Measurements from ENCODE around the gene AP1S1. TPM values are rescaled to one million over a fixed set of nuclear protein-coding genes. Genes with fewer than 3 reads are reported as not detected.

AP1S1 gene
- total and polyA plus RNA-seq, 2 of the 13 experiments (the other 11 are each of a cell fraction or from before 2014, with no cell fraction given) = 57.5 to 68.1 TPM

DNA sequence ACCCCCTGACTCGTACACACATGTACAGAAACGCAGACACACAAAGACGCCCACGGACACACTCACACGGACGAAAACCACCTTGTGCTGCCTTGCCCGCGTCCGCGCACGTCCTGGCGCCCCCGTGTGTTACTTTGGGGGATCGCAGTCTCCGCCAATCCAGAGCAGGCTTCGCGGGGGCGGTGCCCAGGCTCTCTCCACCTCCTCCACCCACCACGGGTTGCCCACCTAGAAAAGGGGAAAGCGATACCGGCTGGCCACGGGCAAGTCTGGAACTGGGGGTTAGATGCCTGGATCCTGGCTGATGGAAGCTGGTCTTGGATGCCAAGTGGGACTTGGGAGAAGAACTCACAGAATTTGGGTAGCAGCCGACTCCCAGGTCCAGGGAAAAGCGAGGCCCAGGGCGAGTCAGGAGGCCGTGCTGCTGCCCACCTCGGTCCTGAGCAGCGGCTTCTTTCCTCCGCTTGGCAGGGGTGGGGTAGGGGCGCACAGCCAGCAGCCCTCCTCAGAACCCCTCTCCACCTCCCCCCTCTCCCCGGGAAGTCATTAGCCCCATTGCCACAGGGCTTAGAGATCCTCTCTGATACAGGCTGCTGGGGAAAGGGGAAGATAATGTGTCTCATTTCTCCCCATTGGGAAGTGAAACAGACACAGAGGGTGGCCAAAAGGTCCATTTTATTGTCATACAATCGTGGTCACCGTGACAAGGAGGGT, 15.7 kb downstream of the AP1S1 start (continued):
- TF ChIP-seq, protein P1, sequence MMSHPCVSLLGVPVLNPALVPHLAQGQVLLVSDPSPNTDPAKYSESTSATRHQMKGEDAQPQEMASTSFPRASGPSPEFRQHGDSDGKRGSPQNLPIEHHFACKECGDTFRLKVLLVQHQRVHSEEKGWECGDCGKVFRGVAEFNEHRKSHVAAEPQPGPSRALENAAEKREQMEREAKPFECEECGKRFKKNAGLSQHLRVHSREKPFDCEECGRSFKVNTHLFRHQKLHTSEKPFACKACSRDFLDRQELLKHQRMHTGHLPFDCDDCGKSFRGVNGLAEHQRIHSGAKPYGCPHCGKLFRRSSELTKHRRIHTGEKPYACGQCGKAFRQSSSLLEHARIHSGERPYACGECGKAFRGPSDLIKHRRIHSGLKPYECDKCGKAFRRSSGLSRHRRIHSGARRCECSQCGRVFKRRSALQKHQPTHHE (CRISPR knock-in tag; IDR thresholded peaks at IDR 0.05; ENCODE audit: borderline replicate concordance) = no peak
- TF ChIP-seq SP140L (CRISPR knock-in tag; IDR thresholded peaks at IDR 0.05; ENCODE audit: borderline replicate concordance) (no peak), ZNF143 (CRISPR knock-in tag; IDR thresholded peaks at IDR 0.05) (no peak), KAT2B (IDR thresholded peaks at IDR 0.05; ENCODE audit: borderline replicate concordance, low read depth, low read length) (no peak), ZFP1 (CRISPR knock-in tag; IDR thresholded peaks at IDR 0.05) (no peak), ETV5 (CRISPR knock-in tag; IDR thresholded peaks at IDR 0.05; ENCODE audit: borderline replicate concordance) (no peak), MEIS1 (CRISPR knock-in tag; IDR thresholded peaks at IDR 0.05; ENCODE audit: borderline replicate concordance) (no peak), MXI1 (IDR thresholded peaks at IDR 0.05; ENCODE audit: borderline replicate concordance, low read depth, low read length) (no peak), PITX1 (CRISPR knock-in tag; IDR thresholded peaks at IDR 0.05) (no peak), CAMTA2 (CRISPR knock-in tag; IDR thresholded peaks at IDR 0.05; ENCODE audit: borderline replicate concordance) (no peak), ZNF10 (CRISPR knock-in tag; IDR thresholded peaks at IDR 0.05; ENCODE audit: borderline replicate concordance, low read depth) (no peak), STAG1 (CRISPR knock-in tag; IDR thresholded peaks at IDR 0.05) (peak; percentile 66), SOX13 (IDR thresholded peaks at IDR 0.05) (no peak), SOX13 (CRISPR knock-in tag; conservative IDR thresholded peaks at IDR 0.05 in 1 of 2, IDR thresholded peaks at IDR 0.05 in 1 of 2) (no peak), ZNF557 (CRISPR knock-in tag; IDR thresholded peaks at IDR 0.05) (no peak)
- TF ChIP-seq, protein P2, sequence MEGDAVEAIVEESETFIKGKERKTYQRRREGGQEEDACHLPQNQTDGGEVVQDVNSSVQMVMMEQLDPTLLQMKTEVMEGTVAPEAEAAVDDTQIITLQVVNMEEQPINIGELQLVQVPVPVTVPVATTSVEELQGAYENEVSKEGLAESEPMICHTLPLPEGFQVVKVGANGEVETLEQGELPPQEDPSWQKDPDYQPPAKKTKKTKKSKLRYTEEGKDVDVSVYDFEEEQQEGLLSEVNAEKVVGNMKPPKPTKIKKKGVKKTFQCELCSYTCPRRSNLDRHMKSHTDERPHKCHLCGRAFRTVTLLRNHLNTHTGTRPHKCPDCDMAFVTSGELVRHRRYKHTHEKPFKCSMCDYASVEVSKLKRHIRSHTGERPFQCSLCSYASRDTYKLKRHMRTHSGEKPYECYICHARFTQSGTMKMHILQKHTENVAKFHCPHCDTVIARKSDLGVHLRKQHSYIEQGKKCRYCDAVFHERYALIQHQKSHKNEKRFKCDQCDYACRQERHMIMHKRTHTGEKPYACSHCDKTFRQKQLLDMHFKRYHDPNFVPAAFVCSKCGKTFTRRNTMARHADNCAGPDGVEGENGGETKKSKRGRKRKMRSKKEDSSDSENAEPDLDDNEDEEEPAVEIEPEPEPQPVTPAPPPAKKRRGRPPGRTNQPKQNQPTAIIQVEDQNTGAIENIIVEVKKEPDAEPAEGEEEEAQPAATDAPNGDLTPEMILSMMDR (CRISPR knock-in tag; IDR thresholded peaks at IDR 0.05) = peak; percentile 94
- TF ChIP-seq, protein P3, sequence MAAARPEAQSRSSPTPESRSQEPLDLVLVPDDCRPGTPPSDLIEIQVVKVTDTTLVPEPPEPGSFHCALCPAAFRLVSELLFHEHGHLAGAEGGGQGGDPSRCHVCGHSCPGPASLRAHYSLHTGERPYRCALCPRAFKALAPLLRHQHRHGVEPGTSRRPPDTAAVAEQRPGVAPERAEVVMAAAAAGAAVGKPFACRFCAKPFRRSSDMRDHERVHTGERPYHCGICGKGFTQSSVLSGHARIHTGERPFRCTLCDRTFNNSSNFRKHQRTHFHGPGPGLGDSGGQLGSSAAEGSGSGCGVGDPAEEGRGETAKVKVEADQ (CRISPR knock-in tag; IDR thresholded peaks at IDR 0.05; ENCODE audit: borderline replicate concordance) = no peak
- TF ChIP-seq, protein P4, sequence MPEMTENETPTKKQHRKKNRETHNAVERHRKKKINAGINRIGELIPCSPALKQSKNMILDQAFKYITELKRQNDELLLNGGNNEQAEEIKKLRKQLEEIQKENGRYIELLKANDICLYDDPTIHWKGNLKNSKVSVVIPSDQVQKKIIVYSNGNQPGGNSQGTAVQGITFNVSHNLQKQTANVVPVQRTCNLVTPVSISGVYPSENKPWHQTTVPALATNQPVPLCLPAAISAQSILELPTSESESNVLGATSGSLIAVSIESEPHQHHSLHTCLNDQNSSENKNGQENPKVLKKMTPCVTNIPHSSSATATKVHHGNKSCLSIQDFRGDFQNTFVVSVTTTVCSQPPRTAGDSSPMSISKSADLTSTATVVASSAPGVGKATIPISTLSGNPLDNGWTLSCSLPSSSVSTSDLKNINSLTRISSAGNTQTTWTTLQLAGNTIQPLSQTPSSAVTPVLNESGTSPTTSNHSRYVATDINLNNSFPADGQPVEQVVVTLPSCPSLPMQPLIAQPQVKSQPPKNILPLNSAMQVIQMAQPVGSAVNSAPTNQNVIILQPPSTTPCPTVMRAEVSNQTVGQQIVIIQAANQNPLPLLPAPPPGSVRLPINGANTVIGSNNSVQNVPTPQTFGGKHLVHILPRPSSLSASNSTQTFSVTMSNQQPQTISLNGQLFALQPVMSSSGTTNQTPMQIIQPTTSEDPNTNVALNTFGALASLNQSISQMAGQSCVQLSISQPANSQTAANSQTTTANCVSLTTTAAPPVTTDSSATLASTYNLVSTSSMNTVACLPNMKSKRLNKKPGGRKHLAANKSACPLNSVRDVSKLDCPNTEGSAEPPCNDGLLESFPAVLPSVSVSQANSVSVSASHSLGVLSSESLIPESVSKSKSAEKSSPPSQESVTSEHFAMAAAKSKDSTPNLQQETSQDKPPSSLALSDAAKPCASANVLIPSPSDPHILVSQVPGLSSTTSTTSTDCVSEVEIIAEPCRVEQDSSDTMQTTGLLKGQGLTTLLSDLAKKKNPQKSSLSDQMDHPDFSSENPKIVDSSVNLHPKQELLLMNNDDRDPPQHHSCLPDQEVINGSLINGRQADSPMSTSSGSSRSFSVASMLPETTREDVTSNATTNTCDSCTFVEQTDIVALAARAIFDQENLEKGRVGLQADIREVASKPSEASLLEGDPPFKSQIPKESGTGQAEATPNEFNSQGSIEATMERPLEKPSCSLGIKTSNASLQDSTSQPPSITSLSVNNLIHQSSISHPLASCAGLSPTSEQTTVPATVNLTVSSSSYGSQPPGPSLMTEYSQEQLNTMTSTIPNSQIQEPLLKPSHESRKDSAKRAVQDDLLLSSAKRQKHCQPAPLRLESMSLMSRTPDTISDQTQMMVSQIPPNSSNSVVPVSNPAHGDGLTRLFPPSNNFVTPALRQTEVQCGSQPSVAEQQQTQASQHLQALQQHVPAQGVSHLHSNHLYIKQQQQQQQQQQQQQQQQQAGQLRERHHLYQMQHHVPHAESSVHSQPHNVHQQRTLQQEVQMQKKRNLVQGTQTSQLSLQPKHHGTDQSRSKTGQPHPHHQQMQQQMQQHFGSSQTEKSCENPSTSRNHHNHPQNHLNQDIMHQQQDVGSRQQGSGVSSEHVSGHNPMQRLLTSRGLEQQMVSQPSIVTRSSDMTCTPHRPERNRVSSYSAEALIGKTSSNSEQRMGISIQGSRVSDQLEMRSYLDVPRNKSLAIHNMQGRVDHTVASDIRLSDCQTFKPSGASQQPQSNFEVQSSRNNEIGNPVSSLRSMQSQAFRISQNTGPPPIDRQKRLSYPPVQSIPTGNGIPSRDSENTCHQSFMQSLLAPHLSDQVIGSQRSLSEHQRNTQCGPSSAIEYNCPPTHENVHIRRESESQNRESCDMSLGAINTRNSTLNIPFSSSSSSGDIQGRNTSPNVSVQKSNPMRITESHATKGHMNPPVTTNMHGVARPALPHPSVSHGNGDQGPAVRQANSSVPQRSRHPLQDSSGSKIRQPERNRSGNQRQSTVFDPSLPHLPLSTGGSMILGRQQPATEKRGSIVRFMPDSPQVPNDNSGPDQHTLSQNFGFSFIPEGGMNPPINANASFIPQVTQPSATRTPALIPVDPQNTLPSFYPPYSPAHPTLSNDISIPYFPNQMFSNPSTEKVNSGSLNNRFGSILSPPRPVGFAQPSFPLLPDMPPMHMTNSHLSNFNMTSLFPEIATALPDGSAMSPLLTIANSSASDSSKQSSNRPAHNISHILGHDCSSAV (CRISPR knock-in tag; IDR thresholded peaks at IDR 0.05; ENCODE audit: borderline replicate concordance) = no peak

Data from HepG2 (cell line).